Measurements from ENCODE around the gene MRPS9.

Gene MRPS9

GRCh38 chr2:105007367-105007766 is 30.5 kb upstream of the MRPS9 start:
- no peak for TF ChIP-seq REST (IDR thresholded peaks at IDR 0.05; ENCODE audit: insufficient replicate concordance, low read depth)
- no peak for TF ChIP-seq SPI1 (IDR thresholded peaks at IDR 0.05; ENCODE audit: borderline replicate concordance, low read depth)
- TF ChIP-seq GABPA (IDR thresholded peaks at IDR 0.05; ENCODE audit: low read depth) = no peak
- no peak for TF ChIP-seq POLR2AphosphoS5 (IDR thresholded peaks at IDR 0.05; ENCODE audit: low read depth)
- TF ChIP-seq CTCF (IDR thresholded peaks at IDR 0.05; ENCODE audit: insufficient read depth, low read length) = no peak
- no peak overlapping the region for H3K4me3 ChIP-seq (replicated peaks; ENCODE audit: insufficient read depth, low read length)
- H3K27ac ChIP-seq (replicated peaks) = no peak overlapping the region
- no peaks in the 10 kb centered on the region for H3K27me3 ChIP-seq (ENCODE audit: insufficient read depth, poor library complexity, severe bottlenecking)
- no peak for DNase-seq (ENCODE audit: low read depth in 1 of 2, low spot score in 1 of 2)

GRCh38 chr2:105032476-105032875 is 5.4 kb upstream of the MRPS9 start:
- TF ChIP-seq SPI1 (IDR thresholded peaks at IDR 0.05; ENCODE audit: borderline replicate concordance, low read depth) (no peak), GABPA (IDR thresholded peaks at IDR 0.05; ENCODE audit: low read depth) (no peak), REST (IDR thresholded peaks at IDR 0.05; ENCODE audit: insufficient replicate concordance, low read depth) (no peak), CTCF (IDR thresholded peaks at IDR 0.05; ENCODE audit: insufficient read depth, low read length) (no peak), POLR2AphosphoS5 (IDR thresholded peaks at IDR 0.05; ENCODE audit: low read depth) (no peak)
- Histone ChIP-seq H3K27ac (replicated peaks) (no peak overlapping the region), H3K4me3 (replicated peaks; ENCODE audit: insufficient read depth, low read length) (no peak overlapping the region), H3K27me3 (ENCODE audit: insufficient read depth, poor library complexity, severe bottlenecking) (no peaks in the 10 kb centered on the region)
- no peak for DNase-seq (ENCODE audit: low read depth in 1 of 2, low spot score in 1 of 2)

- peak; percentile 59 for TF ChIP-seq REST (IDR thresholded peaks at IDR 0.05; ENCODE audit: insufficient replicate concordance, low read depth)
- no peak for TF ChIP-seq SPI1 (IDR thresholded peaks at IDR 0.05; ENCODE audit: borderline replicate concordance, low read depth)
- no peaks in the 10 kb centered on the region for H3K27me3 ChIP-seq (ENCODE audit: insufficient read depth, poor library complexity, severe bottlenecking)
- H3K27ac ChIP-seq (replicated peaks) = no peak overlapping the region
- H3K4me3 ChIP-seq (replicated peaks; ENCODE audit: insufficient read depth, low read length) = no peak overlapping the region
- DNase-seq (ENCODE audit: low read depth in 1 of 2, low spot score in 1 of 2) = no peak
These were observed 3.7 kb upstream of the MRPS9 start for GRCh38 chr2:105034170-105034569.

Data from HL-60 (cell line).